ENCODE measurements around the gene PCYT2.
A peak's percentile ranks its signal among the peaks of the same experiment; 100 is the strongest.
"Not testable (repeated sequence)": the region's sequence is repeated elsewhere in the genome, so short reads cannot be mapped to it uniquely, and the experiment has no call there.

PCYT2 gene

GRCh38 chr17:81920612-81921536 lies 9.7 kb upstream of the PCYT2 start:
- H3K27ac ChIP-seq (ENCODE audit: low read depth, low read length), result no peak overlapping the region
- peaks cover 22% of the 10 kb centered on the region for H3K4me1 ChIP-seq (ENCODE audit: control insufficient read depth, insufficient read depth, low read length)
- H3K27me3 ChIP-seq (ENCODE audit: control insufficient read depth, insufficient read depth, low read length), result no peaks in the 10 kb centered on the region
- H3K4me3 ChIP-seq (ENCODE audit: low read length), result no peak overlapping the region
- H3K9ac ChIP-seq (ENCODE audit: low read length), result no peak overlapping the region
- peaks cover 23% of the 10 kb centered on the region for H3K36me3 ChIP-seq (ENCODE audit: control insufficient read depth, insufficient read depth, low read length)

- Histone ChIP-seq H3K27me3 (ENCODE audit: control insufficient read depth, insufficient read depth, low read length) (no peaks in the 10 kb centered on the region), H3K9ac (ENCODE audit: low read length) (no peak overlapping the region), H3K4me3 (ENCODE audit: low read length) (no peak overlapping the region), H3K4me1 (ENCODE audit: control insufficient read depth, insufficient read depth, low read length) (peaks cover 15% of the 10 kb centered on the region), H3K27ac (ENCODE audit: low read depth, low read length) (no peak overlapping the region), H3K36me3 (ENCODE audit: control insufficient read depth, insufficient read depth, low read length) (peaks cover 40% of the 10 kb centered on the region)
These were observed 7.8 kb upstream of the PCYT2 start for GRCh38 chr17:81918832-81919545.

GRCh38 chr17:81918333-81918669 lies 7.1 kb upstream of the PCYT2 start:
- not testable (repeated sequence) for H3K27me3 ChIP-seq (ENCODE audit: control insufficient read depth, insufficient read depth, low read length); H3K9ac ChIP-seq (ENCODE audit: low read length)
- H3K27ac ChIP-seq (ENCODE audit: low read depth, low read length), result peak overlapping the region; percentile 20
- H3K36me3 ChIP-seq (ENCODE audit: control insufficient read depth, insufficient read depth, low read length), result peaks cover 47% of the 10 kb centered on the region
- peak overlapping the region; percentile 45 for H3K4me3 ChIP-seq (ENCODE audit: low read length)
- peaks cover 10% of the 10 kb centered on the region for H3K4me1 ChIP-seq (ENCODE audit: control insufficient read depth, insufficient read depth, low read length)

DNA sequence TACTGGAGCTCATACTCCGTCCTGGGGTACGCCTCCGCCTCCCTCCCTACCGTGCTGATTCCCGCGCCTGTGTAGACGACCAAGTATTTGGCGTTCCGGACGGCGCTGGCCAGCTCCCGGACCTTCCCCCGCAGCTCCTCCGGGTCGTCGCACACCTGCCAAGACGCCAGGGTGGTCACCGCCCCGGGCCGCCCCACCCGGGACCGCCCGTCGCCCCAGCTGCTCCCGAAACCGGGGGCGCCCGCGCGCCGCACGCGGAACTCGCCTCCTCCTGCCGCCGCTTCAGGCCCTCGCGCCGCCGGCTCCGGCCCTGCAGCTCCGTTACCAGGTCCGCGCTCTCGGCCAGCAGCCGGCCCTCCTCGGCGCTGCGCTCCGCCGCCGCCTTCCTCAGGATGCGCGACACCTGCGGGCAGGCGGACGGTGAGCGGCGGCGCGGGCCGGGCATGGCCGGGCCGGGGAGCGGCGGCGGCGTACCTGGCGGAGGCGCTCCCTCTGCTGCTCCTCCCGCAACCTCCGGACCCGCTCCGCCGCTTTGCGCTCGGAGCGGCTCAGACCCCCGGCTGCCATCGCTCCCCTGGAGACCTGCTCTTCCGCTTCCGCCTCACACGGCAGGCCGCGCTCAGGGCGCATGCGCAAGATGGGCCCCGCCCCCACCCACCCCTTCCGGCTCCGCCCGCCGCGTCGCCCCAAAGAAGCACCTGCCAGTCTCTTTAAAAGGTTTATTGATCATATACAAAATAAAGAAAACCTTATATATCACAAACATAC lies 6.5 kb upstream of the PCYT2 start, which contains the start of gene SIRT7:
Gene SIRT7 (minus strand): TSS at position 612 of the 768 bp plus-strand sequence. CDS start 45 bp downstream, at position 567.
- H3K27me3 ChIP-seq (ENCODE audit: control insufficient read depth, insufficient read depth, low read length), result no peaks in the 10 kb centered on the region
- H3K4me3 ChIP-seq (ENCODE audit: low read length), result peak within 1 kb of the TSS; percentile 70
- peak within 1 kb of the TSS; percentile 66 for H3K9ac ChIP-seq (ENCODE audit: low read length)
- peak within 1 kb of the TSS; percentile 37 for H3K27ac ChIP-seq (ENCODE audit: low read depth, low read length)
- peaks cover 48% of the 10 kb centered on the region for H3K36me3 ChIP-seq (ENCODE audit: control insufficient read depth, insufficient read depth, low read length)
- peaks cover 8% of the 10 kb centered on the region for H3K4me1 ChIP-seq (ENCODE audit: control insufficient read depth, insufficient read depth, low read length)

GRCh38 chr17:81916234-81917001 lies 5.2 kb upstream of the PCYT2 start:
- Histone ChIP-seq H3K4me3 (ENCODE audit: low read length) (peak overlapping the region; percentile 70), H3K9ac (ENCODE audit: low read length) (no peak overlapping the region), H3K27ac (ENCODE audit: low read depth, low read length) (no peak overlapping the region), H3K36me3 (ENCODE audit: control insufficient read depth, insufficient read depth, low read length) (peaks cover 40% of the 10 kb centered on the region), H3K4me1 (ENCODE audit: control insufficient read depth, insufficient read depth, low read length) (peaks cover 6% of the 10 kb centered on the region), H3K27me3 (ENCODE audit: control insufficient read depth, insufficient read depth, low read length) (no peaks in the 10 kb centered on the region)

DNA sequence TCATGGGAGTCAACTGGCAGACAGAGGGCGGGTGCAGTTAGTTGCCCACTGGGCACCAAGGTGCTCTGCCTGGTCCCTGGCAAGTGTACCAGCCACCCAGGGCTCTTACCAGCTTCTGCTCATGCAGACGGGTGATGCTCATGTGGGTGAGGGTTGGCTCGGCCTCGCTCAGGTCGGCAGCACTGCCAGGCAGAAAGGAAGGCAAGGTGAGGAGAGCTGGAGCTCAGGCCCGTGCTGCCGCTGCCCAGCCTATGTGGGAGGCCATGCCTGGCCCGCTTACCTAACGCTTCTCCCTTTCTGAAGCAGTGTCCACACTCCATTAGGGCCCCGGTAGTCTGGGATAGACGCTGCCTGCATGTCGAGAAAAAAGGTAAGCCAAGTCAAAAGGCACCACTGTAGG lies 4.1 kb upstream of the PCYT2 start:
- H3K36me3 ChIP-seq (ENCODE audit: control insufficient read depth, insufficient read depth, low read length), result peaks cover 33% of the 10 kb centered on the region
- H3K4me3 ChIP-seq (ENCODE audit: low read length), result no peak overlapping the region
- no peak overlapping the region for H3K27ac ChIP-seq (ENCODE audit: low read depth, low read length)
- no peak overlapping the region for H3K9ac ChIP-seq (ENCODE audit: low read length)
- peaks cover 10% of the 10 kb centered on the region for H3K4me1 ChIP-seq (ENCODE audit: control insufficient read depth, insufficient read depth, low read length)
- no peaks in the 10 kb centered on the region for H3K27me3 ChIP-seq (ENCODE audit: control insufficient read depth, insufficient read depth, low read length)

- peaks cover 11% of the 10 kb centered on the region for H3K4me1 ChIP-seq (ENCODE audit: control insufficient read depth, insufficient read depth, low read length)
- H3K27ac ChIP-seq (ENCODE audit: low read depth, low read length), result no peak overlapping the region
- H3K27me3 ChIP-seq (ENCODE audit: control insufficient read depth, insufficient read depth, low read length), result no peaks in the 10 kb centered on the region
- no peak overlapping the region for H3K9ac ChIP-seq (ENCODE audit: low read length)
- H3K4me3 ChIP-seq (ENCODE audit: low read length), result no peak overlapping the region
- H3K36me3 ChIP-seq (ENCODE audit: control insufficient read depth, insufficient read depth, low read length), result peaks cover 28% of the 10 kb centered on the region
These were observed 3.1 kb upstream of the PCYT2 start for GRCh38 chr17:81914103-81914850.

GRCh38 chr17:81913394-81914102 lies 2.3 kb upstream of the PCYT2 start:
- H3K27me3 ChIP-seq (ENCODE audit: control insufficient read depth, insufficient read depth, low read length), result no peaks in the 10 kb centered on the region

GRCh38 chr17:81912441-81913309 lies 1.5 kb upstream of the PCYT2 start:
- Histone ChIP-seq H3K36me3 (ENCODE audit: control insufficient read depth, insufficient read depth, low read length) (peaks cover 28% of the 10 kb centered on the region), H3K9ac (ENCODE audit: low read length) (no peak overlapping the region), H3K4me1 (ENCODE audit: control insufficient read depth, insufficient read depth, low read length) (peaks cover 11% of the 10 kb centered on the region), H3K27ac (ENCODE audit: low read depth, low read length) (no peak overlapping the region), H3K4me3 (ENCODE audit: low read length) (no peak overlapping the region), H3K27me3 (ENCODE audit: control insufficient read depth, insufficient read depth, low read length) (no peaks in the 10 kb centered on the region)

More at GRCh38 chr17:81913394-81914102, 2.3 kb upstream of the PCYT2 start:
- peaks cover 11% of the 10 kb centered on the region for H3K4me1 ChIP-seq (ENCODE audit: control insufficient read depth, insufficient read depth, low read length)
- H3K36me3 ChIP-seq (ENCODE audit: control insufficient read depth, insufficient read depth, low read length), result peaks cover 28% of the 10 kb centered on the region
- H3K9ac ChIP-seq (ENCODE audit: low read length), result no peak overlapping the region
- H3K4me3 ChIP-seq (ENCODE audit: low read length), result no peak overlapping the region
- H3K27ac ChIP-seq (ENCODE audit: low read depth, low read length), result no peak overlapping the region

DNA sequence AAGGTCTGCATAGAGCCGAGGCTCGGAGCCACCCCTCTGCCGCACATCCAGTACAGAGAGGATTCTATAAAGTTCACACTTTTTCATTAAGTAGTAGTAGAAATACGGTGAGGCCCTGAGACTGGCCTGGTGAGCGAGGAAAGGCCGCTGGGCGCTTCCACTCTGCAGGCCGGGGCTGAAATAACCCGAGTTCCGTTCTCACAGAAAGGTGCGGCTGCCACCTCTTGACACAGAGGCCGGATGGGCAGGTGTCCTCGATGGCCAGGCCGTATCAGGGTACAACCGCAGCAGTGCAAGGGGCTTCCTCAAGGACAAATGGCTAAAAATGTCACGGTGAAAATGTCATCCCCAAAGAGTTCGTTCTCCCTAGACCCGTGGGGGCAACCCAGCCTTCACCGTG lies 770 bp upstream of the PCYT2 start:
- H3K27me3 ChIP-seq (ENCODE audit: control insufficient read depth, insufficient read depth, low read length), result no peaks in the 10 kb centered on the region
- peaks cover 28% of the 10 kb centered on the region for H3K36me3 ChIP-seq (ENCODE audit: control insufficient read depth, insufficient read depth, low read length)
- no peak overlapping the region for H3K4me3 ChIP-seq (ENCODE audit: low read length)
- no peak overlapping the region for H3K9ac ChIP-seq (ENCODE audit: low read length)
- no peak overlapping the region for H3K27ac ChIP-seq (ENCODE audit: low read depth, low read length)
- peaks cover 8% of the 10 kb centered on the region for H3K4me1 ChIP-seq (ENCODE audit: control insufficient read depth, insufficient read depth, low read length)

Data from rectal smooth muscle tissue (tissue), 1 donor.